HEK293 (cell line): ENCODE results near the gene ZDHHC24.

Experiments
- KLF16 ChIP-seq: fragments of 450-650 bp; formaldehyde crosslinking; IDR thresholded peaks from 2 replicates; pipeline ENCODE4 v1.5.1; 2017; ENCODE audit warnings: missing biosample characterization, missing genetic modification characterization
- ZNF501 ChIP-seq: fragments of 450-650 bp; formaldehyde crosslinking; IDR thresholded peaks from 2 replicates; pipeline ENCODE4 v1.5.1; 2016; ENCODE audit warnings: missing biosample characterization, missing genetic modification characterization
- ZNF561 ChIP-seq: fragments of 450-650 bp; IDR thresholded peaks from 2 replicates; pipeline ENCODE4 v1.5.1; 2018; ENCODE audit warnings: missing biosample characterization, missing genetic modification characterization, borderline replicate concordance
- ZNF658 ChIP-seq: fragments of 450-650 bp; formaldehyde crosslinking; IDR thresholded peaks from 2 replicates; pipeline ENCODE4; 2016; ENCODE audit warnings: missing biosample characterization, missing genetic modification characterization
- ZNF670 ChIP-seq: fragments of 450-650 bp; formaldehyde crosslinking; IDR thresholded peaks from 2 replicates; pipeline ENCODE4 v1.5.1; 2016; ENCODE audit warnings: missing biosample characterization, missing genetic modification characterization, low read depth
- TF ChIP-seq, protein P1 (sequence below): fragments of 450-650 bp; formaldehyde crosslinking; IDR thresholded peaks from 2 replicates; pipeline ENCODE4 v1.5.1; 2016; ENCODE audit warnings: missing biosample characterization, missing genetic modification characterization
- TF ChIP-seq, protein P2 (sequence below): fragments of 450-650 bp; formaldehyde crosslinking; IDR thresholded peaks from 2 replicates; pipeline ENCODE4 v1.5.1; 2016; ENCODE audit warnings: missing biosample characterization, missing genetic modification characterization
- TF ChIP-seq, protein P3 (sequence below): fragments of 450-650 bp; formaldehyde crosslinking; IDR thresholded peaks from 2 replicates; pipeline ENCODE4 v1.5.1; 2016; ENCODE audit warnings: missing biosample characterization, missing genetic modification characterization

DNA sequence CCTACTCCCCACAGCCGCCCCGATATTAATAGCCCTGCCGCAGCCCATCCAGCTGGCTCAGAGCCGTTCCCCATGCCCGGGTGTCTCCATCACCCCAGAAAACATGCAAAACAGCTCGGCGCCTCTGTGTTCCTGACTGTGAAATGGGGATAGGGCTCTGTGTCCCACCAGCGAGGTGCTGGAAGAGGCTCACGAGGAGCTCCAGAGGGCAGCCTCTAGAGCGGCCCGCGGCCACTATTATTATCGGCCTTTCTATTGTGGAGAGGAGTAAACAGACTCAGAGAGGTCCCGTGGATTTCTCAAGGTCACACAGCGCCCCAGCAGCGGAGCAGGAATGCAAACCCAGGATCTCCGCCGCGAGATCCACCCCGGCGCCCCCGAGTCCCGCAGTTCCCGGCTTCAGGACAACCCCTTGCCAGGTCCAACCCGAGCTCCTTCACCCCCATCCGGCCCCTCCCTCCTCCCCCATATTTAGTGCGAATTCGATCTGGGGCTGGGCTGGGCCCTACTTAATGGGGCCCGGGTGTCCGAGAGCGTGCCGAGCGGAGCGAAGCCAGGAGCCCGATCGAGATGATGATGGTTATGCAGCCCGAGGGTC is 619 bp upstream of the ZDHHC24 start, which contains the start of gene ACTN3:
- TF ChIP-seq, protein P1, sequence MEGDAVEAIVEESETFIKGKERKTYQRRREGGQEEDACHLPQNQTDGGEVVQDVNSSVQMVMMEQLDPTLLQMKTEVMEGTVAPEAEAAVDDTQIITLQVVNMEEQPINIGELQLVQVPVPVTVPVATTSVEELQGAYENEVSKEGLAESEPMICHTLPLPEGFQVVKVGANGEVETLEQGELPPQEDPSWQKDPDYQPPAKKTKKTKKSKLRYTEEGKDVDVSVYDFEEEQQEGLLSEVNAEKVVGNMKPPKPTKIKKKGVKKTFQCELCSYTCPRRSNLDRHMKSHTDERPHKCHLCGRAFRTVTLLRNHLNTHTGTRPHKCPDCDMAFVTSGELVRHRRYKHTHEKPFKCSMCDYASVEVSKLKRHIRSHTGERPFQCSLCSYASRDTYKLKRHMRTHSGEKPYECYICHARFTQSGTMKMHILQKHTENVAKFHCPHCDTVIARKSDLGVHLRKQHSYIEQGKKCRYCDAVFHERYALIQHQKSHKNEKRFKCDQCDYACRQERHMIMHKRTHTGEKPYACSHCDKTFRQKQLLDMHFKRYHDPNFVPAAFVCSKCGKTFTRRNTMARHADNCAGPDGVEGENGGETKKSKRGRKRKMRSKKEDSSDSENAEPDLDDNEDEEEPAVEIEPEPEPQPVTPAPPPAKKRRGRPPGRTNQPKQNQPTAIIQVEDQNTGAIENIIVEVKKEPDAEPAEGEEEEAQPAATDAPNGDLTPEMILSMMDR (tag by site-specific recombination), result no peak
- TF ChIP-seq, protein P2, sequence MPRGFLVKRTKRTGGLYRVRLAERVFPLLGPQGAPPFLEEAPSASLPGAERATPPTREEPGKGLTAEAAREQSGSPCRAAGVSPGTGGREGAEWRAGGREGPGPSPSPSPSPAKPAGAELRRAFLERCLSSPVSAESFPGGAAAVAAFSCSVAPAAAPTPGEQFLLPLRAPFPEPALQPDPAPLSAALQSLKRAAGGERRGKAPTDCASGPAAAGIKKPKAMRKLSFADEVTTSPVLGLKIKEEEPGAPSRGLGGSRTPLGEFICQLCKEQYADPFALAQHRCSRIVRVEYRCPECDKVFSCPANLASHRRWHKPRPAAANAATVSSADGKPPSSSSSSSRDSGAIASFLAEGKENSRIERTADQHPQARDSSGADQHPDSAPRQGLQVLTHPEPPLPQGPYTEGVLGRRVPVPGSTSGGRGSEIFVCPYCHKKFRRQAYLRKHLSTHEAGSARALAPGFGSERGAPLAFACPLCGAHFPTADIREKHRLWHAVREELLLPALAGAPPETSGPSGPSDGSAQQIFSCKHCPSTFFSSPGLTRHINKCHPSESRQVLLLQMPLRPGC (tag by site-specific recombination), result no peak
- TF ChIP-seq KLF16 (tag by site-specific recombination) (no peak), ZNF658 (tag by site-specific recombination) (no peak), ZNF670 (tag by site-specific recombination) (no peak), ZNF561 (tag by site-specific recombination) (no peak), ZNF501 (tag by site-specific recombination) (no peak)
- TF ChIP-seq, protein P3, sequence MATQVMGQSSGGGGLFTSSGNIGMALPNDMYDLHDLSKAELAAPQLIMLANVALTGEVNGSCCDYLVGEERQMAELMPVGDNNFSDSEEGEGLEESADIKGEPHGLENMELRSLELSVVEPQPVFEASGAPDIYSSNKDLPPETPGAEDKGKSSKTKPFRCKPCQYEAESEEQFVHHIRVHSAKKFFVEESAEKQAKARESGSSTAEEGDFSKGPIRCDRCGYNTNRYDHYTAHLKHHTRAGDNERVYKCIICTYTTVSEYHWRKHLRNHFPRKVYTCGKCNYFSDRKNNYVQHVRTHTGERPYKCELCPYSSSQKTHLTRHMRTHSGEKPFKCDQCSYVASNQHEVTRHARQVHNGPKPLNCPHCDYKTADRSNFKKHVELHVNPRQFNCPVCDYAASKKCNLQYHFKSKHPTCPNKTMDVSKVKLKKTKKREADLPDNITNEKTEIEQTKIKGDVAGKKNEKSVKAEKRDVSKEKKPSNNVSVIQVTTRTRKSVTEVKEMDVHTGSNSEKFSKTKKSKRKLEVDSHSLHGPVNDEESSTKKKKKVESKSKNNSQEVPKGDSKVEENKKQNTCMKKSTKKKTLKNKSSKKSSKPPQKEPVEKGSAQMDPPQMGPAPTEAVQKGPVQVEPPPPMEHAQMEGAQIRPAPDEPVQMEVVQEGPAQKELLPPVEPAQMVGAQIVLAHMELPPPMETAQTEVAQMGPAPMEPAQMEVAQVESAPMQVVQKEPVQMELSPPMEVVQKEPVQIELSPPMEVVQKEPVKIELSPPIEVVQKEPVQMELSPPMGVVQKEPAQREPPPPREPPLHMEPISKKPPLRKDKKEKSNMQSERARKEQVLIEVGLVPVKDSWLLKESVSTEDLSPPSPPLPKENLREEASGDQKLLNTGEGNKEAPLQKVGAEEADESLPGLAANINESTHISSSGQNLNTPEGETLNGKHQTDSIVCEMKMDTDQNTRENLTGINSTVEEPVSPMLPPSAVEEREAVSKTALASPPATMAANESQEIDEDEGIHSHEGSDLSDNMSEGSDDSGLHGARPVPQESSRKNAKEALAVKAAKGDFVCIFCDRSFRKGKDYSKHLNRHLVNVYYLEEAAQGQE (tag by site-specific recombination), result no peak
